GM12864 (cell line): ENCODE results near the gene LCN12.

Experiments
- DNase-seq: peaks from one replicate; pipeline ENCODE4 v3.0.0-alpha.2; 2011; ENCODE audit warnings: low read depth
- H3K4me3 ChIP-seq: 2 replicates; pipeline ENCODE4 v1.5.1; 2011; ENCODE audit warnings: mild to moderate bottlenecking, low read depth, low read length, control low read depth
- CTCF ChIP-seq: IDR thresholded peaks from 2 replicates; pipeline ENCODE4 v1.5.1; 2011; ENCODE audit warnings: low read depth, mild to moderate bottlenecking, moderate library complexity, low read length, control low read depth, inconsistent platforms; ENCODE audit errors: missing control alignments

The LCN12 gene

GRCh38 chr9:136983656-136984314 lies 31.7 kb downstream of the LCN12 start:
- H3K4me3 ChIP-seq = no peak overlapping the region
- no peak for TF ChIP-seq CTCF
- no peak for DNase-seq

GRCh38 chr9:136984464-136985026 lies 32.5 kb downstream of the LCN12 start:
- DNase-seq = no peak
- no peak for TF ChIP-seq CTCF
- H3K4me3 ChIP-seq = no peak overlapping the region

GRCh38 chr9:136985027-136985602 lies 33.0 kb downstream of the LCN12 start:
- DNase-seq = no peak
- no peak for TF ChIP-seq CTCF
- H3K4me3 ChIP-seq = no peak overlapping the region

GRCh38 chr9:136985853-136986252 lies 33.8 kb downstream of the LCN12 start:
- DNase-seq = no peak
- no peak overlapping the region for H3K4me3 ChIP-seq
- TF ChIP-seq CTCF = no peak

- no peak overlapping the region for H3K4me3 ChIP-seq
- DNase-seq = no peak
- TF ChIP-seq CTCF = no peak
These were observed 36.8 kb downstream of the LCN12 start for GRCh38 chr9:136988872-136989271.

GRCh38 chr9:136990242-136990911 lies 38.3 kb downstream of the LCN12 start:
- TF ChIP-seq CTCF = no peak
- H3K4me3 ChIP-seq = no peak overlapping the region
- DNase-seq = no peak
